OCI-LY3 (cell line): ENCODE results near the gene NBPF6.
"Not testable (repeated sequence)": the region's sequence is repeated elsewhere in the genome, so short reads cannot be mapped to it uniquely, and the experiment has no call there.

Experiments used
- CTCF ChIP-seq: fragments of 200-600, 300-600 bp; sonication (generic); IDR thresholded peaks from 2 replicates; pipeline ENCODE4 v1.5.1; 2014; ENCODE audit warnings: antibody characterized with exemption, low read length, low read depth
- EZH2phosphoT487 ChIP-seq: fragments of 200-600 bp; shearing (Covaris generic); IDR thresholded peaks from 2 replicates; pipeline ENCODE4 v1.6.1; 2018; ENCODE audit warnings: antibody characterized with exemption, mixed run types, low read depth

- not testable (repeated sequence) for TF ChIP-seq CTCF, EZH2phosphoT487
These were observed 13.8 kb downstream of the NBPF6 start for GRCh38 chr1:108463962-108464361.
